Measurements from ENCODE around the gene HGS. TPM values are rescaled to one million over a fixed set of nuclear protein-coding genes. Genes with fewer than 3 reads are reported as not detected.

HGS gene
- total RNA-seq: 37.6 TPM

GRCh38 chr17:81683584-81684441, at the start of gene HGS, which contains the start of gene ARL16:
TSS of gene HGS (plus strand) at chr17:81684011. CDS start at chr17:81684067, 56 bp downstream.
TSS of gene ARL16 (minus strand) at chr17:81683797. CDS start at chr17:81683753, 44 bp downstream.
- DNase-seq: peak; percentile 94

- no peak for DNase-seq
These were observed 48.4 kb upstream of the HGS start for GRCh38 chr17:81635431-81635830.

- no peak for DNase-seq
These were observed 47.8 kb upstream of the HGS start for GRCh38 chr17:81635973-81636504.

- DNase-seq: peak; percentile 69
These were observed 47.1 kb upstream of the HGS start, which contains the start of the genes NPLOC4 and TSPAN10 for GRCh38 chr17:81636505-81637288. TSS of gene NPLOC4 (minus strand) at chr17:81637112. CDS start at chr17:81636930, 182 bp downstream. TSS of gene TSPAN10 (plus strand) at chr17:81637196. CDS start at chr17:81642413, 5,217 bp downstream.

GRCh38 chr17:81638683-81639082, 45.1 kb upstream of the HGS start:
- no peak for DNase-seq

- no peak for DNase-seq
These were observed 43.8 kb upstream of the HGS start for GRCh38 chr17:81640011-81640410.

- DNase-seq: no peak
These were observed 41.9 kb upstream of the HGS start for GRCh38 chr17:81641825-81642489.

- DNase-seq: no peak
These were observed 39.3 kb upstream of the HGS start for GRCh38 chr17:81644496-81644895.

GRCh38 chr17:81644976-81645952, 38.5 kb upstream of the HGS start:
- DNase-seq: no peak

- no peak for DNase-seq
These were observed 36.8 kb upstream of the HGS start for GRCh38 chr17:81646869-81647600.

GRCh38 chr17:81647640-81648012, 36.2 kb upstream of the HGS start:
- no peak for DNase-seq

- no peak for DNase-seq
These were observed 35.7 kb upstream of the HGS start for GRCh38 chr17:81648013-81648706.

- DNase-seq: no peak
These were observed 35.1 kb upstream of the HGS start for GRCh38 chr17:81648707-81649085.

GRCh38 chr17:81650951-81651350, 32.9 kb upstream of the HGS start:
- DNase-seq: no peak

GRCh38 chr17:81651692-81652091, 32.1 kb upstream of the HGS start:
- DNase-seq: no peak

- no peak for DNase-seq
These were observed 30.7 kb upstream of the HGS start for GRCh38 chr17:81652906-81653771.

- no peak for DNase-seq
These were observed 28.3 kb upstream of the HGS start for GRCh38 chr17:81655378-81656117.
